Kidney (tissue), 14 donors: ENCODE results near the gene SIDT1. TPM values are rescaled to one million over a fixed set of nuclear protein-coding genes. Genes with fewer than 3 reads are reported as not detected.

Experiments
- DNase-seq, 5 donors: peaks; one replicate each; pipeline ENCODE4 v3.0.0-alpha.2; 2013 to 2020
- FAIRE-seq: peaks from 2 replicates; lab custom pipeline; 2012; peaks lifted over from hg19 to GRCh38; lab: Jason Lieb, UNC
- H3K27ac ChIP-seq, 2 donors: one replicate each; pipeline ENCODE4 v1.7.0; 2013; ENCODE audit warnings: low read depth in 2 of 2, low read length in 2 of 2, inconsistent platforms in 1 of 2
- H3K27me3 ChIP-seq: one replicate; pipeline ENCODE4 v1.7.1; 2013; ENCODE audit warnings: low read length, inconsistent platforms; ENCODE audit not compliant: control insufficient read depth, insufficient read depth
- H3K36me3 ChIP-seq, 3 donors: one replicate each; pipeline versions ENCODE4 v1.7.0 to v1.7.1; 2013; ENCODE audit warnings: low read length in 3 of 3, control low read depth in 1 of 3, inconsistent platforms in 1 of 3; ENCODE audit not compliant: insufficient read depth in 3 of 3, control insufficient read depth in 2 of 3
- H3K4me1 ChIP-seq, 3 donors: one replicate each; pipeline versions ENCODE4 v1.7.0 to v1.7.1; 2013; ENCODE audit warnings: low read length in 3 of 3, inconsistent platforms in 1 of 3, low read depth in 1 of 3; ENCODE audit not compliant: control insufficient read depth in 2 of 3, insufficient read depth in 2 of 3
- H3K4me3 ChIP-seq, 3 donors: one replicate each; pipeline versions ENCODE4 v1.7.0 to v1.8.1; 2013; ENCODE audit warnings: low read length in 3 of 3, control low read depth in 1 of 3, inconsistent platforms in 1 of 3
- H3K9ac ChIP-seq, 3 donors: one replicate each; pipeline versions ENCODE4 v1.7.0 to v1.7.1; 2013; ENCODE audit warnings: low read length in 3 of 3, control low read depth in 1 of 3, inconsistent platforms in 1 of 3
- H3K9me3 ChIP-seq, 3 donors: one replicate each; pipeline versions ENCODE4 v1.7.0 to v1.7.1; 2013; ENCODE audit warnings: low read length in 3 of 3, control low read depth in 1 of 3, inconsistent platforms in 1 of 3; ENCODE audit not compliant: control insufficient read depth in 2 of 3, insufficient read depth in 1 of 3
- CTCF ChIP-seq: IDR thresholded peaks from 3 replicates; pipeline ENCODE4 v1.5.1; 2012; ENCODE audit warnings: mild to moderate bottlenecking, moderate library complexity, borderline replicate concordance; ENCODE audit not compliant: insufficient read depth; ENCODE audit errors: extremely low read depth
- intact Hi-C: fragments of 100-400 bp; cut with DNase I; formaldehyde crosslinking; loops from one replicate; pipeline ENCODE4 v1.11.1; 2022
- polyA plus RNA-seq: library from polyadenylated mRNA; stranded (reverse); fragments of 350-450 nt; fragmentation: Illumina TruSeq; extraction: RNeasy Lipid Tissue Mini Kit (QIAGEN cat#74804); gene quantifications from one replicate; pipeline ENCODE4 v1.2.3, GENCODE V29; 2014; ENCODE audit warnings: low read depth, low replicate concordance; ENCODE audit not compliant: insufficient read depth
- total RNA-seq: library from RNA; stranded (reverse); fragmentation: NEBNext Ultra II Directional; extraction: Animal tissue kit (Norgen Biotek cat#: 25700); gene quantifications from one replicate; pipeline ENCODE4 v1.2.1, GENCODE V29; 2021
- donor health status: control.
- donor health status: control.
- donor health status: control.
- donor health status: control.
- donor health status: control.
- donor health status: DM: yes; HTN: yes; CAD: no.
- donor health status: Normal renal cell carcinoma (clear cell type).

Gene SIDT1
- total and polyA plus RNA-seq, 2 donors from 2014 or later: 0.92 to 4.9 TPM

GRCh38 chr3:113514265-113514769 is 18.0 kb upstream of the SIDT1 start:
- no peaks in the 10 kb centered on the region for H3K27me3 ChIP-seq
- DNase-seq (no peak), FAIRE-seq (no peak)
- intact Hi-C loops: no loop called here
- H3K36me3 ChIP-seq: no peaks in the 10 kb centered on the region
- peak overlapping the region; percentile 95 for H3K4me3 ChIP-seq
- no peak for TF ChIP-seq CTCF
- H3K9me3 ChIP-seq: peaks cover 0 to 2% (median 0%) of the 10 kb centered on the region in 3 donors
- peaks cover 0 to 3% (median 0%) of the 10 kb centered on the region in 3 donors for H3K4me1 ChIP-seq
- peak overlapping the region; percentile 81 to 94 (median 91) for H3K9ac ChIP-seq
- peak overlapping the region; percentile 78 to 88 for H3K27ac ChIP-seq

- FAIRE-seq (no peak), DNase-seq (peak in 3 of 5 donors; percentile 11 to 42 (median 18))
- Histone ChIP-seq H3K4me3 (peak overlapping the region in 1 of 3 donors; percentile 95), H3K9ac (no peak overlapping the region), H3K9me3 (peaks cover 0 to 2% (median 0%) of the 10 kb centered on the region in 3 donors), H3K27me3 (no peaks in the 10 kb centered on the region), H3K36me3 (no peaks in the 10 kb centered on the region), H3K27ac (no peak overlapping the region), H3K4me1 (peaks cover 0 to 3% (median 0%) of the 10 kb centered on the region in 3 donors)
- no peak for TF ChIP-seq CTCF
- intact Hi-C loops: no loop called here
Observed at GRCh38 chr3:113516115-113516505, 16.2 kb upstream of the SIDT1 start.

DNA sequence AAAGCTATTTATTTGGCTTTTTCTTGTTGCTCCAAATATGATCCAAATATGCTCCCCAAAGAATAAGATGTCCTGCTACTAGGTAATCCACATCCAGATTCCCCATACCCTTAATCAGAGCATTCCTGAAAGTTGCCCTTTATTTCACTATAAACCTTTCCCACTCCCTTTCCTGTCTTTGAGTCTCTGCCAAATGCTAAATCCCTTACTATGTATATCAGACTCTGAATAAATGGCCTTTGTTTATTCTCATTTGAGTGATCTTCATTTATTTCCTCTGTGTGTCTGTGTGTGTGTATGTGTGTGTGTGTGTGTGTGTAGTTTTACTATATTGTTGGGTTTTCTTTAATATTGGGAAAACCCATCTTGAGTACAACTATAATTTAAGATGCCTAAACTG is 10.4 kb upstream of the SIDT1 start:
- DNase-seq: no peak
- intact Hi-C loops: no loop called here
- Histone ChIP-seq H3K36me3 (no peaks in the 10 kb centered on the region), H3K27me3 (no peaks in the 10 kb centered on the region), H3K4me1 (no peaks in the 10 kb centered on the region), H3K4me3 (no peak overlapping the region), H3K27ac (no peak overlapping the region), H3K9me3 (peaks cover 0 to 2% (median 0%) of the 10 kb centered on the region in 3 donors), H3K9ac (no peak overlapping the region)
- no peak for TF ChIP-seq CTCF
- FAIRE-seq: no peak

- H3K9me3 ChIP-seq: no peaks in the 10 kb centered on the region
- H3K4me3 ChIP-seq: no peak overlapping the region
- H3K36me3 ChIP-seq: no peaks in the 10 kb centered on the region
- no peaks in the 10 kb centered on the region for H3K27me3 ChIP-seq
- no peak for TF ChIP-seq CTCF
- FAIRE-seq: no peak
- no peaks in the 10 kb centered on the region for H3K4me1 ChIP-seq
- DNase-seq: no peak
- no peak overlapping the region for H3K9ac ChIP-seq
- intact Hi-C loops: no loop called here
- H3K27ac ChIP-seq: no peak overlapping the region
Observed at GRCh38 chr3:113523241-113523640, 9.1 kb upstream of the SIDT1 start.
